SK-N-SH (cell line): ENCODE data around the gene LANCL2. TPM values are rescaled to one million over a fixed set of nuclear protein-coding genes. Genes with fewer than 3 reads are reported as not detected.

Experiments used
- CTCF ChIA-PET: fragments of 300-600, 350-600 bp; formaldehyde crosslinking; extraction: SDS; loops from one replicate; lab custom pipeline; 2021; lab: Yijun Ruan, JAX
- POLR2A ChIA-PET: fragments of 350-600 bp; sonication (Branson Sonifier 250); formaldehyde crosslinking; extraction: SDS; loops from one replicate; lab custom pipeline; 2020; ENCODE audit warnings: antibody characterized with exemption, inconsistent platforms; lab: Yijun Ruan, JAX
- DNase-seq: peaks from one replicate; pipeline ENCODE4 v3.0.0; 2012
- H2AFZ ChIP-seq: fragments of 200-600 bp; sonication (generic); 2 replicates; pipeline ENCODE4 v1.8.1; 2016; ENCODE audit warnings: antibody characterized with exemption, mild to moderate bottlenecking, low read depth
- H3F3A ChIP-seq: fragments of 200-600 bp; sonication (generic); replicated peaks from 2 replicates; pipeline ENCODE3; 2016; ENCODE audit warnings: antibody characterized with exemption, mild to moderate bottlenecking; ENCODE audit not compliant: insufficient read depth
- H3K27ac ChIP-seq, 2 experiments: fragments of 200-500 bp in 1 of 2; fragments of 200-600 bp in 1 of 2; sonication (Bioruptor generic) in 1 of 2; sonication (generic), shearing (Covaris generic) in 1 of 2; 2 replicates each; pipeline versions ENCODE4 v1.5.1 to v1.6.1; 2014 to 2016; ENCODE audit warnings: low read depth in 2 of 2, inconsistent platforms in 1 of 2, low read length in 1 of 2, mild to moderate bottlenecking in 1 of 2, mixed read lengths in 1 of 2
- H3K27me3 ChIP-seq: fragments of 200-600 bp; sonication (generic), shearing (Covaris generic); 2 replicates; pipeline ENCODE4 v1.6.1; 2016; ENCODE audit warnings: mixed run types; ENCODE audit not compliant: insufficient read depth
- H3K36me3 ChIP-seq, 2 experiments: fragments of 200-500 bp in 1 of 2; fragments of 200-600 bp in 1 of 2; sonication (Bioruptor generic) in 1 of 2; sonication (generic) in 1 of 2; replicated peaks in 1 of 2; 2 replicates each; pipeline versions ENCODE3 to v1.5.1; 2014 to 2016; ENCODE audit warnings: low read length in 1 of 2, mild to moderate bottlenecking in 1 of 2; ENCODE audit not compliant: insufficient read depth in 2 of 2, control insufficient read depth in 1 of 2
- H3K4me1 ChIP-seq, 2 experiments: fragments of 200-500 bp in 1 of 2; fragments of 200-600 bp in 1 of 2; sonication (Bioruptor generic) in 1 of 2; sonication (generic), shearing (Covaris generic) in 1 of 2; 2 replicates each; pipeline versions ENCODE4 v1.5.1 to v1.6.1; 2014 to 2016; ENCODE audit warnings: low read depth in 1 of 2, low read length in 1 of 2, mixed run types in 1 of 2; ENCODE audit not compliant: insufficient read depth in 2 of 2, control insufficient read depth in 1 of 2
- H3K4me2 ChIP-seq: fragments of 200-600 bp; sonication (generic), shearing (Covaris generic); 2 replicates; pipeline ENCODE4 v1.6.1; 2017; ENCODE audit warnings: mixed run types
- H3K4me3 ChIP-seq, 2 experiments: fragments of 200-500 bp in 1 of 2; fragments of 200-600 bp in 1 of 2; sonication (Bioruptor generic) in 1 of 2; sonication (generic), shearing (Covaris generic) in 1 of 2; 2 replicates each; pipeline versions ENCODE4 v1.5.1 to v1.8.1; 2014 to 2016; ENCODE audit warnings: low read depth in 2 of 2, inconsistent platforms in 1 of 2, low read length in 1 of 2, mild to moderate bottlenecking in 1 of 2, mixed read lengths in 1 of 2, moderate library complexity in 1 of 2
- H3K79me2 ChIP-seq: fragments of 200-600 bp; sonication (generic); 2 replicates; pipeline ENCODE4 v1.8.1; 2017; ENCODE audit warnings: mild to moderate bottlenecking; ENCODE audit not compliant: insufficient read depth
- H3K9ac ChIP-seq: fragments of 200-600 bp; sonication (generic); 2 replicates; pipeline ENCODE4 v1.6.1; 2017; ENCODE audit warnings: mixed run types
- H3K9me2 ChIP-seq: fragments of 200-600 bp; sonication (generic); 2 replicates; pipeline ENCODE4 v1.6.1; 2017; ENCODE audit warnings: mixed run types
- H3K9me3 ChIP-seq: fragments of 200-600 bp; sonication (generic); 2 replicates; pipeline ENCODE4 v1.6.1; 2017; ENCODE audit warnings: mixed run types, mild to moderate bottlenecking, moderate library complexity
- H4K20me1 ChIP-seq: fragments of 200-600 bp; sonication (generic); 2 replicates; pipeline ENCODE4 v1.6.1; 2017; ENCODE audit warnings: mild to moderate bottlenecking, mixed run types; ENCODE audit not compliant: insufficient read depth
- CTCF ChIP-seq: fragments of 200-600 bp; sonication (generic); IDR thresholded peaks from 2 replicates; pipeline ENCODE4 v1.6.1; 2017; ENCODE audit warnings: antibody characterized with exemption, mild to moderate bottlenecking, moderate library complexity
- EP300 ChIP-seq, 2 experiments: IDR thresholded peaks; 2 replicates each; pipeline versions ENCODE4 v1.4.0 to v1.6.1; 2012; ENCODE audit warnings: borderline replicate concordance in 1 of 2, low read depth in 1 of 2, low read length in 1 of 2
- EZH2phosphoT487 ChIP-seq: fragments of 200-600 bp; sonication (generic); IDR thresholded peaks from 2 replicates; pipeline ENCODE4 v1.6.1; 2017; ENCODE audit warnings: low read depth, mixed run types, mild to moderate bottlenecking, antibody characterized with exemption, moderate library complexity, borderline replicate concordance
- FOSL2 ChIP-seq: IDR thresholded peaks from 2 replicates; pipeline ENCODE4 v1.4.0; 2012; ENCODE audit warnings: low read depth, mild to moderate bottlenecking, moderate library complexity, borderline replicate concordance
- FOXJ3 ChIP-seq: sonication (generic); formaldehyde crosslinking; IDR thresholded peaks from 2 replicates; pipeline ENCODE4 v1.5.1; 2020; ENCODE audit warnings: mild to moderate bottlenecking, missing genetic modification reagents
- FOXM1 ChIP-seq: IDR thresholded peaks from 2 replicates; pipeline ENCODE4 v1.4.0; 2012; ENCODE audit warnings: low read depth, mild to moderate bottlenecking
- GATA2 ChIP-seq: sonication (generic); formaldehyde crosslinking; IDR thresholded peaks from 2 replicates; pipeline ENCODE4 v1.5.0; 2020; ENCODE audit warnings: mild to moderate bottlenecking, missing genetic modification reagents
- MAX ChIP-seq: IDR thresholded peaks from 2 replicates; pipeline ENCODE4 v1.4.0; 2012; ENCODE audit warnings: low read depth
- MEF2A ChIP-seq: IDR thresholded peaks from 2 replicates; pipeline ENCODE4 v1.4.0; 2012; ENCODE audit warnings: low read depth, borderline replicate concordance
- NRF1 ChIP-seq: IDR thresholded peaks from 2 replicates; pipeline ENCODE4 v1.6.1; 2012; ENCODE audit warnings: low read depth, mild to moderate bottlenecking, low read length
- RFX5 ChIP-seq: IDR thresholded peaks from 2 replicates; pipeline ENCODE4 v1.6.1; 2012; ENCODE audit warnings: mild to moderate bottlenecking, improper control_type of control experiment, low read length
- RXRA ChIP-seq: IDR thresholded peaks from 2 replicates; pipeline ENCODE4 v1.4.0; 2012; ENCODE audit warnings: low read depth, mild to moderate bottlenecking, borderline replicate concordance
- SMC3 ChIP-seq: IDR thresholded peaks from 2 replicates; pipeline ENCODE4 v1.6.1; 2012; ENCODE audit warnings: low read depth, low read length, improper control_type of control experiment
- TCF12 ChIP-seq: IDR thresholded peaks from 2 replicates; pipeline ENCODE4 v1.4.0; 2012
- TEAD4 ChIP-seq: IDR thresholded peaks from 2 replicates; pipeline ENCODE4 v1.4.0; 2012; ENCODE audit warnings: mild to moderate bottlenecking, borderline replicate concordance; ENCODE audit not compliant: insufficient read depth
- WGBS: methylation state at CpG from one replicate; pipeline ENCODE4 v1.1.6; 2017; ENCODE audit warnings: low lambda C conversion rate; 5-methylcytosine and 5-hydroxymethylcytosine counted together
- polyA plus RNA-seq, 3 experiments: library from polyadenylated mRNA; depleted of rRNA; stranded (reverse); fragments of >200 nt; gene quantifications; 2 replicates each; pipeline ENCODE4 v1.2.3, GENCODE V29; 2012
- TF ChIP-seq, protein P1 (sequence below): IDR thresholded peaks from 2 replicates; pipeline ENCODE4 v1.4.0; 2012; ENCODE audit warnings: low read depth, borderline replicate concordance
- TF ChIP-seq, protein P2 (sequence below): IDR thresholded peaks from 2 replicates; pipeline ENCODE4; 2012

LANCL2 gene
- polyA plus RNA-seq, 1 of the 3 experiments (the other 2 are of a cell fraction): 36.7 TPM

DNA sequence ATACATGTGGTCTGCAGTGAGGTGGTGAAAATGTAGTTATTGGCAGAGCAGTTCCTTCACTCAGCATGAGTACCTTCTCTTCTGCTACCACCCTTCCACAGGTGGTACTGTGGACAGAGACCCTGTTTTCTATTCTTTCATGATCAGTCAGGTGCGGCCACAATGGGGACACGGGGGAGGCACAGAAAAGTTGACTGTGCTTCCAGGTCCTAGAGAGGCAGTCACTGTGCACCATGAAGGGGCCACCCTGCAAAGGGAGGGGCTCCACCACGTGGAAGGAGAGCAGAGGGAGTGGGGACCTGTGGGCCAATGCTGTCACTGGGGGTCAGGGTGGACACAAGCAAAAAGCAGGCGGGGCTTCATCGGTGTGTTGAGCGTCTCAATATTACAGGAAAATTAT is 3.6 kb upstream of the LANCL2 start:
- Histone ChIP-seq H3K36me3 (peaks cover 0 to 3% of the 10 kb centered on the region in 2 experiments), H3K9me3 (peaks cover 4% of the 10 kb centered on the region; the same call in 1 of the 2 replicates), H3K27ac (no peak overlapping the region), H3K4me1 (peaks cover 0 to 8% of the 10 kb centered on the region in 2 experiments; a peak in 2 of 4 replicates), H3K27me3 (no peaks in the 10 kb centered on the region), H4K20me1 (no peaks in the 10 kb centered on the region), H2AFZ (no peak overlapping the region), H3K79me2 (peaks cover 9% of the 10 kb centered on the region; the same call in 1 of the 2 replicates)
- 69% methylated on average over 6 of the region's 6 CpGs for WGBS
- ChIA-PET CTCF (interaction anchor here (1.0 kb wide), 1 partner anchor 54 kb away, joined by 4 read pairs; no protein-coding TSS in a partner anchor), POLR2A (no interaction called here)
- TF ChIP-seq MAX (no peak), RXRA (no peak), FOXJ3 (CRISPR knock-in tag) (no peak), EZH2phosphoT487 (no peak), MEF2A (no peak), FOXM1 (no peak), SMC3 (no peak), RFX5 (no peak), EP300 (IDR thresholded peaks at IDR 0.05; ENCODE audit: borderline replicate concordance in 1 of 2, low read depth in 1 of 2, low read length in 1 of 2) (no peak), GATA2 (no peak), TCF12 (no peak), FOSL2 (no peak), NRF1 (no peak), TEAD4 (no peak), CTCF (no peak)
- TF ChIP-seq, protein P1, sequence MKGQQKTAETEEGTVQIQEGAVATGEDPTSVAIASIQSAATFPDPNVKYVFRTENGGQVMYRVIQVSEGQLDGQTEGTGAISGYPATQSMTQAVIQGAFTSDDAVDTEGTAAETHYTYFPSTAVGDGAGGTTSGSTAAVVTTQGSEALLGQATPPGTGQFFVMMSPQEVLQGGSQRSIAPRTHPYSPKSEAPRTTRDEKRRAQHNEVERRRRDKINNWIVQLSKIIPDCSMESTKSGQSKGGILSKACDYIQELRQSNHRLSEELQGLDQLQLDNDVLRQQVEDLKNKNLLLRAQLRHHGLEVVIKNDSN: no peak
- TF ChIP-seq, protein P2, sequence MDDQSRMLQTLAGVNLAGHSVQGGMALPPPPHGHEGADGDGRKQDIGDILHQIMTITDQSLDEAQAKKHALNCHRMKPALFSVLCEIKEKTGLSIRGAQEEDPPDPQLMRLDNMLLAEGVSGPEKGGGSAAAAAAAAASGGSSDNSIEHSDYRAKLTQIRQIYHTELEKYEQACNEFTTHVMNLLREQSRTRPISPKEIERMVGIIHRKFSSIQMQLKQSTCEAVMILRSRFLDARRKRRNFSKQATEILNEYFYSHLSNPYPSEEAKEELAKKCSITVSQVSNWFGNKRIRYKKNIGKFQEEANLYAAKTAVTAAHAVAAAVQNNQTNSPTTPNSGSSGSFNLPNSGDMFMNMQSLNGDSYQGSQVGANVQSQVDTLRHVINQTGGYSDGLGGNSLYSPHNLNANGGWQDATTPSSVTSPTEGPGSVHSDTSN: no peak
- TF ChIP-seq, all 33 proteins: peak for 0
- no peak for DNase-seq
- Histone ChIP-seq H3K9me2 (no peaks in the 10 kb centered on the region), H3K4me2 (no peak overlapping the region), H3K4me3 (no peak overlapping the region), H3F3A (peaks cover 10% of the 10 kb centered on the region), H3K9ac (no peak overlapping the region)
